ENCODE measurements around the gene MEGF6.

The MEGF6 gene

GRCh38 chr1:3468236-3469103, 142.8 kb downstream of the MEGF6 start:
- no peak overlapping the region for H3K9ac ChIP-seq (ENCODE audit: low read length)
- no peaks in the 10 kb centered on the region for H4K20me1 ChIP-seq (ENCODE audit: insufficient read depth, low read length)
- no peaks in the 10 kb centered on the region for H3K36me3 ChIP-seq (replicated peaks; ENCODE audit: low read depth, low read length)
- H2AFZ ChIP-seq (ENCODE audit: low read depth, low read length): no peak overlapping the region
- no peaks in the 10 kb centered on the region for H3K79me2 ChIP-seq (ENCODE audit: low read length)
- no peak overlapping the region for H3K4me3 ChIP-seq (ENCODE audit: low read length)
- no peaks in the 10 kb centered on the region for H3K27me3 ChIP-seq (ENCODE audit: low read depth, low read length)
- H3K27ac ChIP-seq (ENCODE audit: low read length): no peak overlapping the region
- H3K4me1 ChIP-seq (ENCODE audit: low read length): no peaks in the 10 kb centered on the region
- no peak overlapping the region for H3K4me2 ChIP-seq (ENCODE audit: low read length)
- TF ChIP-seq CTCF (IDR thresholded peaks at IDR 0.05; ENCODE audit: low read depth, low read length): no peak
- no peak for TF ChIP-seq EZH2phosphoT487 (IDR thresholded peaks at IDR 0.05; ENCODE audit: low read depth)
- H3K9me3 ChIP-seq (ENCODE audit: insufficient read depth, low read length): no peaks in the 10 kb centered on the region

GRCh38 chr1:3467096-3468036, 143.9 kb downstream of the MEGF6 start:
- Histone ChIP-seq H4K20me1 (ENCODE audit: insufficient read depth, low read length) (no peaks in the 10 kb centered on the region), H2AFZ (ENCODE audit: low read depth, low read length) (no peak overlapping the region), H3K79me2 (ENCODE audit: low read length) (no peaks in the 10 kb centered on the region), H3K36me3 (replicated peaks; ENCODE audit: low read depth, low read length) (no peaks in the 10 kb centered on the region), H3K27me3 (ENCODE audit: low read depth, low read length) (no peaks in the 10 kb centered on the region), H3K27ac (ENCODE audit: low read length) (no peak overlapping the region), H3K4me3 (ENCODE audit: low read length) (no peak overlapping the region), H3K4me1 (ENCODE audit: low read length) (no peaks in the 10 kb centered on the region), H3K9me3 (ENCODE audit: insufficient read depth, low read length) (no peaks in the 10 kb centered on the region), H3K9ac (ENCODE audit: low read length) (no peak overlapping the region), H3K4me2 (ENCODE audit: low read length) (no peak overlapping the region)
- TF ChIP-seq CTCF (IDR thresholded peaks at IDR 0.05; ENCODE audit: low read depth, low read length) (no peak), EZH2phosphoT487 (IDR thresholded peaks at IDR 0.05; ENCODE audit: low read depth) (no peak)

GRCh38 chr1:3466366-3467075, 144.8 kb downstream of the MEGF6 start:
- Histone ChIP-seq H3K4me3 (ENCODE audit: low read length) (no peak overlapping the region), H3K4me2 (ENCODE audit: low read length) (no peak overlapping the region)
- no peak for TF ChIP-seq CTCF (IDR thresholded peaks at IDR 0.05; ENCODE audit: low read depth, low read length)

More at GRCh38 chr1:3466366-3467075, 144.8 kb downstream of the MEGF6 start:
- Histone ChIP-seq H2AFZ (ENCODE audit: low read depth, low read length) (no peak overlapping the region), H3K27me3 (ENCODE audit: low read depth, low read length) (no peaks in the 10 kb centered on the region), H3K27ac (ENCODE audit: low read length) (no peak overlapping the region), H4K20me1 (ENCODE audit: insufficient read depth, low read length) (no peaks in the 10 kb centered on the region), H3K36me3 (replicated peaks; ENCODE audit: low read depth, low read length) (no peaks in the 10 kb centered on the region), H3K9me3 (ENCODE audit: insufficient read depth, low read length) (no peaks in the 10 kb centered on the region), H3K79me2 (ENCODE audit: low read length) (no peaks in the 10 kb centered on the region), H3K9ac (ENCODE audit: low read length) (no peak overlapping the region), H3K4me1 (ENCODE audit: low read length) (no peaks in the 10 kb centered on the region)

Data from OCI-LY3 (cell line).